Measurements from ENCODE around the gene TSPAN5.
A peak's percentile ranks its signal among the peaks of the same experiment; 100 is the strongest.

Gene TSPAN5

GRCh38 chr4:98672583-98673287 lies 14.3 kb upstream of the TSPAN5 start:
- DNase-seq, result no peak

DNA sequence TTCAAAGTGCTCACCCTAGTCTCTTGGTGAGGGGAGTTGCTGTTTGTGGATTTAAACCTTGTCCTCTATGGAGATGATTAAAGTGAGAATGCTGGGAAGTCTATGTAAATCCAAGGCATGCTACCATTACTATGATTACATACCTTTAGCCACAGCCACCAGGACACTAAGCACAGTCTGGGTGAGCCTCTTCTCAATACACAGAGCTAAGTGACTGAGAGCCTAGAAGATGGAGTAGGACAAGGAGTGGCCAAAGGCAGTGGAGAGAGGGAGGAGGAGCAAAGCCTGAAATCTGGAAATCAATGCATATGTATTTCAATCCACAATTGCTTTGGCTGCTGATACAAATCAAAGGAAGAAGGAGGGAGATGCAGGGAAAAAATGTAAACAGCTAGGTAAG lies 12.7 kb upstream of the TSPAN5 start:
- DNase-seq, result no peak

DNA sequence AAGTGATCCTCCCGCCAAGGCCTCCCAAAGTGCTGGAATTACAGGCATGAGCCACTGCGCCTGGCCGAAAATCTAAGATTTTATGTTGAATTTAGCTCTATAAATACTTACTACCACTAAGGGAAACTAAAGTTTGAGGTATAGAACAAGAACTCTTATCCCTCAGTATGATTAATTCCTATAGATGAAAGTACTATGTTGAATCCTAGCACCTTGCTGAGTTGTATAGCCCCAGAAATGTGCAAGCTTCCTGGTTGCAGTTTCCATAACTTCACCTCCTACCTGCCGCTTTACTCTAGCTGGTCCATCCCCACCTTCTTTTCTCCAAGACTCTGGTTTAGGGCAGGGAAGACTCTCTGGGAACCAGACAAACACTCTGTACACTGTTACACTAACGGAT lies 11.8 kb upstream of the TSPAN5 start:
- DNase-seq, result no peak

DNA sequence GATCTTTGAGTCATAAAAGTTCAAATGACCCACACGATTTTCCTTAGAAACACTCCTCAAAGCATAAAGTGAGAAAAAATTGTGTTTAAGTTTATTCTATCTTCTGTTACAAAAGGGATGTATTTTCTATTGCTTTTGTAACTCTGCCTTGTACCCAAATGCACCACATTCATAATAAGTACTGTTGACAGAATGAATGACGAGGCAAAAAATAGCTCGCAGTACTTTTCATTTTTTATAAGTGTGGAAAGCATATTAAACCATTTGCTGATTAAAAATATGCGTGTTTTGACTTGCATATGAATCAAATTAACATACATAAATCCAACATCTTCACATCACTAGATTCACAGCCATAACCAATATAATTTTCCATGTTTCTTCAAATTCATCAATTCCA lies 11.2 kb upstream of the TSPAN5 start:
- DNase-seq, result no peak

DNA sequence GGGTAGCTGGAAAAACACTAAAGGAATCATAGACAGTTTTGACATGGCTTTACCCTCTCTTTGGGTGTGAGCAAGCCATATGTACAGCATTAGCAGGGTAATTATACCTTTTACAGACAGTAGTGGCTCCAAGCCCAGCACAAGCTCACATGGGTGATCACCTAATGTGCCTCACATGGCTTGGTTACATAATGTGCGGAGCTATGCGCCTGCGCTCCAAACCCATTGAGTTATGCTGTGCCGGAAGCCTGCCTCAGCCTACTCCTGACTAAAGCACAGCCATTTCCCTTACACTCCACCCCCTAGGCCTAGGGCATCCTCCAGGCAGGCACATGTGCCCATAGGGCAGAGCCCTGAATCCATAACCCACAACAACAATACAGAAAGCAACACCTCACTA lies 6.5 kb upstream of the TSPAN5 start:
- no peak for DNase-seq

DNA sequence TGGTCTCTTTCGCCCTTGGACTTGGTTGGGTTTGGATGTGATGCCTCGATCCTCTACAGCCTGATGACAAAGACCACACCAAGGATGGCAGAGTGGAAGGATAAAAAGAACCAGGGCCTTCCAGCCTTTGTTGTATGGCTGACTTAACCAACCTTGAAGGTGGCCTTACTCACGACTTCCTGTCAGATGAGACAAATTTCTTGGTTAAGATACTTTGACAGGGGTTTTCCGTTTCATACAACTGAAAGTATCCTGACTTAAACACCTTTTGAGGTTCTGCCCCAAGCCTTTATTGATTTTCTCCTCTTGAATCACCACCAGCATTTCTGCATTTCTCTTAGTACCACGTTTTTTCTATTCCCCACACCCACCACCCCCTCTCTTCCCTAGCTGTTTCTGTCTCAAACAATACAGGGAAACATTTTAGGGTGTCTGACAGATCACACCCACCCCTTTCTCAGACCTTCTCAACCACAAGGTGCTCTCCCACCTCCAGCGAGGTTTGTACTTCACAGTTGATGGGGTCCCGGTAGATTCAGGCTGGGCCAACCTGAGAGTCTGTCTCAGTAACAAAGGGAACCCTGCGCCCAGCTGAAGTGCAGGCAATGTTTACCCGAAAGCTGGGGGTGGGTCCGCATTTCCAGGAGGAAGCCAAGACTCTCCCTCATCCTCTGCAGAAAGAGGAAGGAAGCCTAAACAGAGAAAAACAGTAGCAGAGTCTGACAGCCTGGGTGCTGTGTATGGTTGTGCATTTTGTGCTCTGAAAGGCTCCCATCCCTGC lies 5.0 kb upstream of the TSPAN5 start:
- DNase-seq, result no peak

DNA sequence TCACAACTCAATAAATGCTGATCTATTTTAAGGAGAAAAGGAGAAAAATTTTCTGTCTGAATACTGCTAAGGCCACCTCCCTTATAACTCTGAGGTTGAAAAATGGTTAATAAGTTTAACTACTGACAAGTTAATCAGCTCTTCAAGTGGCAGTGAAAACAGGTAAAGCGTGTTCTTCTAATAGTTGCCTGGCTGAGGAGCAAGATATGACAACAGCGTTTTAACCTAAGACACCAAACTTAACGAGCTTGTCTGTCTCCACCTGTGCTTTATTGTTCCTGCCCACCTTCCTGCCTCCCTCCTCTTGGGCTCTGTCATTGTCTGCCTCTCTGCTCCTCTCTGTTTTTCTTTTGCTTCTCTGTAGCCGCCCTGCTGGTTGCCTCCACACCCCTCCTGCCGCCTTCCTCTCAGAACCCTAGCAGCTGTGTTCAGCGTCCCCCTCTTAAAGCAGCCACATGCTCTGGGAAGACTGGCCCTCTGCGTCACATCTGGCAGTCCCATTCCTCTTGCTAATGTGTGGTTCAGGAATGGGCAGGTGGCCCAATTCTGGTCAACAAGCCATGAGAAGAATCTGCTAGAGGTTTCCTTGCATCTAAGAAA lies 4.3 kb upstream of the TSPAN5 start:
- DNase-seq, result no peak

DNA sequence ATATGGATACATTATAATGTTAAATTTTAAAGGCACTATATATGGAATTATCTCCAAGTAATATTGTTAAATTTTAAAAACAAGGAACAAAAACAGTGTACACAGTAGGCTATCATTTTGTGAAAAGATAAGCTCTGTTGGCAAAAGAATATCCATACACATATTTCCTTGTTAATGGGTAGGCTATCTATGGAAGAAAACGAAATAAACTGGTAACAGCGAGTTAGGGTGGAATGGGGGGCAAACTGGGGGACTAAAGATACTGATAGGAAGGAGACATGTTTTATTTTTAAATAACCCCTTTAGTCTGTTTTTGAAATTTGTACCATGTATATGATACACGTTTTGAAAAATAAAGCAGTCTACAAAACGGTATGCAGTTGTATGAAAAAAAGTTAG lies 3.6 kb upstream of the TSPAN5 start:
- DNase-seq, result no peak

DNA sequence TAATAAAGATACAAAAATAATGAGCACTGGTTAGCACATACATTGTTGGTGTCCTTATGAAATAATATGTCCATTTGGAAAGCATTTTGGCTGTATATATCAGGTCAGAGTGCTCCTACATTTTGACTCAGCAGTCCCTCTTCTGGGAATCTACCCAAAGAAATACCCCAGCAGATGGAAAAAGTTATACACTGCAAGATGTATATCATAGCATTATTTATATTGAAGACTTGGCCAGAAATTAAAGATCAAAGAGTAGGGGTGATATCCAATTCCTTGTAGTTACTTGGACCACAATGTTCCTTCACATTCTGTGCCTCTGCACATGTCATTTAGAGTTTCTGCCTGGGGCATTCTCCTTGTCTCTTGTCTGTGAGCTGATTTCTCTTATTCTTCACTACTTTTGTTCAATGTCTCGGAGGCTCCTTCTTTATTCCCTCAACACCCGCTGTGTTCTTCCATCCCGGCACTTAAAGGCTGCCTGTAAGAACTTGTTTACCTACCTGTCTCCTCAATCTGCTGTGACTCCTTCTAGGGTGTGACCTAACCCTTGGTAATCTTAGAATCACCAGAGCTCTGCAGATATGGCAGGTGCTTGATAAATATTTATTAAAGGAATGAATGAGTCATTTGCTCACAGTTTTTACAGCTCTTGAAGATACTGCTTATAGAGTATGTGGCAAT lies 3.1 kb upstream of the TSPAN5 start:
- no peak for DNase-seq

DNA sequence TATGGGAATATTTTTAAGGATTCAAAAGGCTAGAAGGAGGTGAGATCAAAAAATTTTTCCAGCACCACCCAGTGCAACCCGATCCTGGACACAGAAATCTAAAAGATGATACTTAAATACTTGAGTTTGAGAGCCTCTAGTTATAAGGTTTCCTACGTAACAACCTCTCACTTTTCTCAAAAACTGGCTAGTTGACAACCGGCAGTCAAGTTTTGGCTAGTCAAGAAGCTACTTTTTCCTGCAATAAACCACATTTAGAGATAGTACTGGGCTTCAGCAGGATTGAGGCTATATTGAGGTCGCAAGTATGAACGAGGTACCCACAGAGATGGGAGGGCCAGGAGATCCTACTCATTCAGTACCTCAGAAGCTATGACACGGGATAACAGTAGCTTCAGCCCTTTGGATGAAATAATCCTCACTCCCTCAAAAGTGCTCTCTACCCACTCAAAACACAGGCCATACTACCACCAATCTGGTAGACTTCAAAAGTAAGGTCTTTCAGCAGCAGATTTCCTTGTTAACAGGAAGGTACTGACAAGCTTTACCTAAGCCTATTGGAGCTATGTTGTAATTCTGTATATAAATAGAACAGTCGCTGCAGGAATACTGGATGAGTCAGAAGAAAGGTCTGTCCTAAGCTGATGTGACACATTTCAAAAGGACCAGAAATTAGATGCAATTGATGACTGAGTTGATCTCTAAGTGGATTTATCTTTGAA lies 1.5 kb upstream of the TSPAN5 start:
- no peak for DNase-seq

- DNase-seq, result no peak
Measured at GRCh38 chr4:98659106-98659592, 738 bp upstream of the TSPAN5 start.

GRCh38 chr4:98657531-98658286 lies 702 bp downstream of the TSPAN5 start:
- peak; percentile 48 to 57 for DNase-seq

DNA sequence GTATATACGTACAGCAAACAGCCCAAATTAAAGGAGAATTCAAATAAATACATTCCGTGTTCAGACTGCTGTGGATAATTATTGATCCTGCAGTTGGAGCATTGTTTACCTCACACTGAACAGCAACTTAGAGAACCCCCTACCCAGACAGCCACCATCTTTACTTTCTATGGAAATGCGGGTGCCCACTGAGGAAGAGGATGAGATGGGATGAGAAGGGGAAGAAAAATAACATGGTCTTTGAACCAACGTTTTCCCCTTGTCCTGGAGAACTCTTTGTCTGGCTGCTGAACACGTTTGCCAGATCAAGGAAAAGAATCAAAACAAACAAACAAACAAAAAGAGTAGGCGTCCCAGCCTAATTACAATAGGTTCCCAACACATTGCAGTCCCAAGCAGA lies 1.5 kb downstream of the TSPAN5 start:
- DNase-seq, result no peak

GRCh38 chr4:98656443-98656842 lies 2.0 kb downstream of the TSPAN5 start:
- no peak for DNase-seq

GRCh38 chr4:98653890-98654867 lies 4.2 kb downstream of the TSPAN5 start:
- DNase-seq, result no peak

GRCh38 chr4:98652996-98653395 lies 5.4 kb downstream of the TSPAN5 start:
- no peak for DNase-seq

- no peak for DNase-seq
Measured at GRCh38 chr4:98648602-98649001, 9.8 kb downstream of the TSPAN5 start.

GRCh38 chr4:98646422-98646821 lies 12.0 kb downstream of the TSPAN5 start:
- no peak for DNase-seq

GRCh38 chr4:98645527-98645926 lies 12.9 kb downstream of the TSPAN5 start:
- DNase-seq, result no peak

- DNase-seq, result no peak
Measured at GRCh38 chr4:98643755-98644154, 14.7 kb downstream of the TSPAN5 start.

DNA sequence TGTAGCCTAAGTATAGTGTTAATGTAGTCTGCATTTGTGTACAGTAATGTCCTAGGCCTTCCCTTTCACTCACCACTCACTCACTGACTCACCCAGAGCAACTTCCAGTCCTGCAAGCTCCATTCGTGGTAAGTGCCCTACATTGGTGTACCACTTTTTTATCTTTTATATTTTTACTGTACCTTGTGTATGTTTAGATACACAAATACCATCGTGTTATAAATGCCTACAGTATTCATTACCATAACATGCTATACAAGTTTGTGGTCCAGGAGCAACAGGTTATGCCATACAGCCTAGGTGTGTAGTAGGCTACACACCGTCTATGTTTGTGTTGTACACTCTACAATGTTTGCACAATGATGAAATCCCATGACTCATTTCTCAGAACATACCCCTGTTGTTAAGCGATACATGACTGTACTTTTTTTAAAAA lies 15.4 kb downstream of the TSPAN5 start:
- DNase-seq, result no peak

All from SHP77 (cell line).